ENCODE results near the gene AGPAT3.

GRCh38 chr21:43988506-43989230 is 123.6 kb downstream of the AGPAT3 start:
- TF ChIP-seq POLR2A (IDR thresholded peaks at IDR 0.05): no peak
- no peak for TF ChIP-seq CTCF (IDR thresholded peaks at IDR 0.05)
- no peak for TF ChIP-seq POLR2AphosphoS5 (IDR thresholded peaks at IDR 0.05)
- no peak for TF ChIP-seq EP300 (IDR thresholded peaks at IDR 0.05)
